CD4-positive, alpha-beta T cell treated with Interleukin-4 for 1 hour (primary cell): Measurements from ENCODE around the gene FBXL13.
"Not testable (repeated sequence)": the region's sequence is repeated elsewhere in the genome, so short reads cannot be mapped to it uniquely, and the experiment has no call there.

Experiments used
- DNase-seq, 2 donors: peaks; one replicate each; pipeline ENCODE4 v3.0.0-alpha.2; 2020 to 2022

FBXL13 gene

DNA sequence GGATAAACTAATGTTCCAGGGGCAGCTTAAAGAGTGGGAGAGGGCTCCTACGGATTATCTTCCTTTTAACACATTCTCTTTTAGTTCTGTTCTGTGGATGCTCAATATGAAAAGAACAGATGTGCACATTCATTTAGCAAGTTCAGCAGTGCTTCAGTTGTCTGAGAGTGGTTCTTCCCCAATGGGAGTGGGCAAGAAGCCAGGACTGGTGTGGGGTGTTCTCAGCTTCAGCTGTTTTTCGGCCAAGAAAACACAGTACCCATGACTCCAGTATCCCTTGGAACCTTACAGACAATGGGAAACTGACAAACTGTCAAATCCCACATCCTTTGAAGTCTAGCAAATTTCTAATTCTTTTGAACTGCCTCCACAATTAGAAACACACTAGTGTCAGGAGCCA is 233.3 kb downstream of the FBXL13 start:
- DNase-seq: no peak

DNA sequence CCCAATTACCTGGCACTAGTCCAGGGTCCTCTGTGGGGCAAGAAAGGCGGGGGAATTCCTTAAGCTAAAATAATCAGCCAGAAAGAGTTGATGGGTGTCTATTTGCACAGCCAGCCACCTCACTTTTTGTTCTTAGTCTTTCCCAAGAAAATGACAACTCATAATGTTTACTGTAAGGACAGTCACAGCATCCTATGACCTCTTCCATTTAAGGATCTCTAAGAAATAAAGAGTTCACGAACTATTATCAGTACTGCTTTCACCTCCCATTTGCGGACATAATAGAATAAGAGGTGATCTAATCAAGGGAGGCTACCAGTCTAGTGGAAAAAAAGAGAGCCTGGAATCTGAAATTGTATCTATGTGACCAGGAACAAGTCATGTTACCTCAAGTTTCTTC is 234.2 kb downstream of the FBXL13 start:
- no peak for DNase-seq

DNA sequence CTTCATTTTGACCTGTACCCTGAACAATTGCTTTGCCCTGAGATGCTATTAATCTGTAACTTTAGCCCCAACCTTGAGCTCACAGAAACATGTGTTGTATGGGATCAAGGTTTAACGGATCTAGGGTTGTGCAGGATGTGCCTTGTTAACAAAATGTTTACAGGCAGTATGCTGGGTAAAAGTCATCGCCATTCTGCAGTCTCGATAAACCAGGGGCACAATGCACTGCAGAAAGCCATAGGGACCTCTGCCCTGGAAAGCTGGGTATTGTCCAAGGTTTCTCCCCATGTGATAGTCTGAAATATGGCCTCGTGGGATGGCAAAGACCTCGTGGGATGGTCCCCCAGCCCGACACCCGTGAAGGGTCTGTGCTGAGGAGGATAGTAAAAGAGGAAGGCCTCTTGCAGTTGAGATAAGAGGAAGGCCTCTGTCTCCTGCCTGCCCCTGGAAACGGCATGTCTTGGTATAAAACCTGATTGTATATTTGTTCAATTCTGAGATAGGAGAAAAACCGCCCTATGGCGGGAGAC is 236.0 kb downstream of the FBXL13 start:
- DNase-seq: not testable (repeated sequence)

DNA sequence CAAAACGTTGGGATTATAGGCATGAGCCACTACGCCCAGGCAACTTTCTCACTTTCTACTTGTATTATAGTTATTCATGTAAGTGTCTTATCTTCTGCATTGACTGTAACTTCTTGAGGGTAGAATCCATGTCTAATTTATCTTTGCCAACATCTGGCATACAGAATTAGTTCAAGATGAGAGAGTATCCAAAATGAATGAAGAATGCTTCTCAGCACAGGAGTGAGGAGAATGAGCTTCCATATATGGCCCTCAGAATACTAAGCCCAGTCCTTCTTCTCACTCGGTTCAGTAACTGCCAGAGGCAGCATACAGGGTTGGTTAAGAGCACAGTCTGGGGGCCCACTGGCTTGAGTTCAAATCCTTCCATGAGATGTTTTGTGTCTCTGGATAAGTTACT is 236.8 kb downstream of the FBXL13 start:
- no peak for DNase-seq

DNA sequence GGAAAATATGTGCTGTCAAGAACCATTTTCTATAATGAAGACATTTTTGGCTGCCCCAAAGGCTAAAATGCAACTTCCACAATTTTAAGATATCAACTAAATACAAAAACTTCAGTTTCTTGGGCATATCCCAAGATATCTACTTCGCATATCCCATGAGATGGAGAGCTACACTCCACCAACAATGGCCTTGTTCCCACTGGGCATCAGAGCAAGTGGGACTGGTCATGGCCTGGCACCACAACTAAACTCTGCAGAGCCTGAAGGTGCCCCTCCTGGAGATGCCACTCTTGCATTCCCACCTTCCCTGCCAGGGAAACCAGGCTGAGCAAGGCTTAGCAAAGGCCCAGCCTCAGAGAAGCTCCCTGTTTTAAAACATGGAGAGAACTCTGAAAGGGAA is 237.6 kb downstream of the FBXL13 start:
- DNase-seq: no peak

DNA sequence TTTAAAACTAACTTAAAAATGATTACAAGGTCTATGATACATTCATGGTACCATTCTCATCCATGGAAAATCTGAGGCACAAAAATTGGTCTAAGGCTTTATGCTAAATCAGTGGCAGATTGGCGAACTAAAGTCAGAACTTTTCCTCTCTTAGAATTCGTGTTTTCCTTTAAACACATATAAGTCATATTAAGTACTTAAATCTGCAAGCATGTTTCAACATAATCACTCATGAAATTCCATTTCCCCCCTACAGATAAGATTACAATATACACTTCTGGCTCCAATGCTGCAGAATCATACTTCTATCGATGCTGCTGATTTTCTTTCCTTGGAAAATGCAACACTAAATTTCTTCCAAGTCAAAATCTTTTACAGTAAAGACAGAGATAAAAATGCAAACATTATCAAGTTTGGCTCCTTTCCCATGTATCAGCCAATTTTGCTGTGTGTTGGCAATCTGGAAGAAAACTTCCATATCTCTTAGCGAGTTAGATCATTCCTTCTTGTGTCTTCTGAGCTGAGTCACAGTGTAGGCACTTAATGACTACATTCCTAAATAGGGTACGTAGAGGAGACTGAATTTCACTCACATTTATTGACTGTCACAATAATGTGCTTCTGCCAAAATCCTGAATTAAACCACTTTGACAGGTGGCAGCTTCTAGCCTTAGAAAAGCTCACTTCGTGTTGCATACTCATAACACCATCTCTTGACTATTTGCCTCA is 238.2 kb downstream of the FBXL13 start:
- DNase-seq: no peak

DNA sequence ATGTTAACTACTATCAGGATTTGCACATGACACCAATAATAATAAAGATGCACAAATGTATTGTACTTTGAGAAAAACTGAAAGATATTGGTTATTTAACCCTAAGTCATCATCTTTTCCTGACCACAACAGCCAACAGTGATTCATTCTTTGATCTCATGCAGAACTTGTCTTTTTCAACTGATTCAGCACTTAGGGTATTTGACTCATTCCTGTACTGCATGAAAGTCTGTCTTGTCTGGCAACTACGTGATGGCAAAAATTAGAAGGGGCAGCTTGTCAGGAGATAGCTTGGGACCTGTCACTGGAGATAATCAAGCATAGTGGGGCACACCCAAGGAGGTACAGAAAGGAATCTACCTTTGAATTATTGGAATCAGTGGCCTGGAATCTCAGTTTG is 239.6 kb downstream of the FBXL13 start:
- no peak for DNase-seq

DNA sequence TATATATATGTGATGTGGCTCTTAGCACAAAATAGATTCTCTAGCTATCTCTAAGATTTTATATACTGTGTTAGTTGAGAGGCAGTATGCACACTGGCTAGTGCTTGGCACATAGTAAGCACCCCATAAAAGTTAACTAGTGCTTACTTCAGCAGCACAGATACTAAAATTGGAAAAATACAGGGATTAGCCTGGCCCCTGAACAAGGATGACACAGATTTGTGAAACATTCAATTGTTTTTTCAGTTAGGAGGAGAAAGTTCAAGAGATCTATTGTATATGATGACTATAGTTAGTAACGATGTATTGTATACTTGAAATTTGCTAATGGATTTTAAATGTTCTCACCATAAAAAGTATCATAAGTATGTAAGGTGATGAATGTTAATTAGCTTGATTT is 240.1 kb downstream of the FBXL13 start:
- no peak for DNase-seq

DNA sequence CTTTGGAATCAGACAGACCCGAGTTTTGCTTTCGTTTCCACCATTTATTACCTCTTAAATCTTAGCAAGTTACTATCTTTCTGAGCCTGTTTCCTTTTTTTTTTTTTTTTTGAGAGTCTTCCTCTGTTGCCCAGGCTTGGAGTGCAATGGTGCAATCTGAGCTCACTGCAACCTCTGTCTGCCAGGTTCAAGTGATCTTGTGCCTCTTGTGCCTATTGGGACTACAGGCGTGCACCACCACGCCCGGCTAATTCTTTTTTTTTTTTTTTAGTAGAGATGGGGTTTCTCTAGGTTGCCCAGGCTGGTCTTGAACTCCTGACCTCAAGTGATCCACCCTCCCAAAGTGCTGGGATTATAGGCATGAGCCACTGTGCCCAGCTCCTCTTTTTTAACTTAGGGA is 241.3 kb downstream of the FBXL13 start:
- DNase-seq: no peak

DNA sequence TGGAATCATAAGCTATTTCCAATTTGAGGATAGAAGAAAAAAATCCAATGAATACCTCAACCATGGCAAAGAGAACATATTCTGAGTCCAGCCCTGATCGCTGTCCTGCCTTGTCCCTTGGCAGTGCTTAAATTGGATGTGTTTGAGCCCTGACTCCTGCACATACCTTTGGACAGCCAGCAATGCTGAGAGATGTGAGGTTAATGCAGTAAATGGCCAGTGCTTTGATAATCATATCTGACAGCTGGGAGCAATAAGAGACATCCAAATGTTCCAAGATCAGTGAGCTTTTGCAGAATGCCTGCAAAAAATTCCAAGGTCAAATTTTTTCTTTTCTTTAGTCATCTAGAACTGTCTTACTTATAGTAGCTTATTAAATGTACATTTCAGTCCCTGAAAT is 241.9 kb downstream of the FBXL13 start:
- DNase-seq: no peak

DNA sequence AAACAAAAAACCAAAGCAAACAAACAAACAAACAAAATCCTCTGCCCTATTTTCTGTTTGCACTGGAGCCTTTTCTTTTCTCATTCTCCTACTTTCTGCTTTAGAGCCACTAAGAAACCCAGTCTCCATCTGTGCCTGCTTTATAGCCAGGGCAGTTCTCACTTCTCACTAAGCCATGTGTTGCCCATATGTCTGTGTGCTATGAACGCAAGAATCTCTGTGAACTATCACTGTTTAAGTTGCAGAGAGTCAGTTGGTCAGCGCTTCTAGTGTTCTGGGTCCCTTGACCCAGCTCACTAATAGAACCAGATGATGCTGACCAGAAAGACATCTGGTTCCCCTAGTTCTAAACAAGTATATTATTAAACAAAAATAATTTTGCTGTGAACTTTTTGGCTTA is 244.4 kb downstream of the FBXL13 start:
- no peak for DNase-seq

DNA sequence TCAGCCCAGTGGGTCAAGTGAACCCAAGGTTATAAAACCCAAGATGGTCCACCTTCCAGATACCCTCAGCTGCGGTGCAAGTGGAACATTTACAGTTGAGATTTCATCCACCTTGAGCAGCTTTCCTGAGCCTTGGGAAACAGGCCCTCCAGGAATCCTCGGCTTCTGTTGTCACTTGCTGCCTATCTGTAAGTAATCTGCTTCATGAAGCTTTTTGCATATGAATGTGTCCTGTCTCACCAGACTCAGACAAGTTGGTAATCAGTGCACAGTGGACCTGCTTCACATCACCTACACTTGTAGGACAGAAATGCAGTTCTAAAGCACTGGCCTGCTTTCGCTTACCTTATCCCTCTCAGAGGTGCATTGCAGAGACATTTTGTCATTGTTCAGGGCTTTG is 245.5 kb downstream of the FBXL13 start:
- DNase-seq: no peak

DNA sequence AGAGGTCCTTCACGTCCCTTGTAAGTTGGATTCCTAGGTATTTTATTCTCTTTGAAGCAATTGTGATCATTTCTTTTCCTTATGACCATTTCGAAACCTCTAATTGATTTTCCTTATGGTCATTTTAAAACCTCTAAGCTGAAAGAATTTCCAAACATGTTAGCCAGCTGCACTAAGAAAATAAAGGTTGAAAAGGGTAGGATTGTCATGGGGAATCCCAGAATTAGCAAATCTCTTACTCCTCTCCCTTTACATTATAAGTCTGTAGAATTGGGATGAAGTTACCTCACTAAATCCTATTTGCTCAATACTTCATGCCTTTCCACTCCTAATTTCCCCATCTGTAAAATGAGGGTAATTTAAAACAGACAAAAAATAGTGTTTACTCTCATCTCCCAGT is 246.3 kb downstream of the FBXL13 start:
- no peak for DNase-seq

DNA sequence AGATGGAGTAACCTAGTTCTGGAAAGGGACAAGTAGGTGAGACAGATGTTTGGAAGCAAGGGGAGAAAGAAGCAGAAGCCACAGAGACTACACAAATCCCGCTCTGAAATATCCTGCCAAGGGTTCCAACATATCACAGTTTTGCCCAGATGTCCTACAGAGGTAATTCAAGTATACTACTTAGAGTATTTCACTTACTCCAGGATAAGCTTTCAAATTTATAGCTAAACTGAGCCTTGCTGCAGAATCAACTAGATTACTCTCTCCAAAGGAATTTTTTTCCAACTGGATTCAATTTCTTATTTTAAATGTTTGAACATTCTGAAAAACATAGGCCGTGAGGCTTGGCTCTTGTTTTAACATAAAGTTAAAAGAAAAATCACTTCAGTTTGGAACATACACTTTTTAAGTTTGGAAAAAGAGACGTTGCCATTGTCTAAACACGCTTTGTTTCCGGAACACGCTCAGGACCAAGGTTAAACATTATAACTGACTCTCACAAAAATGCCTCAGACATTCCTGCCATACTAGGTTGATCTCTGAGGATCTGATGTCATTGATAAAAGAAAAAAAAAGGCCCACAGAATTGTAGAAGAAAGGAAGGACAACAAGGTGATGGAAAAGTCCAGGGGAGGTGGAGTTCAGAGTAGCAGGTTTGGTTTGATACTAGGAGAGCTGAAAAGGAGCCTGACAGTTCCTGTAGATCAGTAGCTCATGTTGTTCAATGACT is 251.0 kb downstream of the FBXL13 start:
- no peak for DNase-seq

DNA sequence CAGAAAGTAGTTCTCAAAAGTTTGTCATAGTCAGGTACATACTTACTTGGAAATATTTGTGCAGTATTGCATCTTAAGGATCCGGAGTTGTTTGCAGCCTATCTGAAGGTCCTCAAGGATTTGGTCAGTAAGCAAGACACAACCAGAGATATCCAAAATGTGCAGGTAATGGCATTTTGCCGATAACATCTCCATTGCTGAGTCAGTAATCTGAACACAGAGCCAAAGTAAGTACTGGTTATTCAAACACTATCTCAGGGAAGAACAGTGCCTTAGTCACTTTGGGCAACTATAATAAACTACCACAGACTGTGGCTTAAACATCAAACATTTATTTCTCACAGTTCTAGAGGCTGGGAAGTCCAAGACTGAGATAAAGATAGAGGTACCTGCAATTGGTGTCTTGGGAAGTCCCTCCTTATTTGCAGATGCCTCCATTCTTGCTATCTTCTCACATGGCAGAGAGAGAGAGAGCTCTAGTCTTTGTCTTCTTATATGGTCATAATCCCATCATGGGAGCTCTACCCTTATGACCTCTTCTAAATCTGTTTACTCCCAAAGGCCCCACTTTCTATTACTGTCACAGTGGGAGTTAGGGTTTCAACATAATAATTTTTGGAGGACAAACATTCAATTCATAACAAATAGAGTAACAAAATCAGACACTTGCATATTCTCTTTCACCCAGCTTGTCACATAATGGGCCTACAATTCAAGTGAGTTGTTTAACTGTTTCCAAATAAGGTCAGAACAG is 252.4 kb downstream of the FBXL13 start:
- no peak for DNase-seq

DNA sequence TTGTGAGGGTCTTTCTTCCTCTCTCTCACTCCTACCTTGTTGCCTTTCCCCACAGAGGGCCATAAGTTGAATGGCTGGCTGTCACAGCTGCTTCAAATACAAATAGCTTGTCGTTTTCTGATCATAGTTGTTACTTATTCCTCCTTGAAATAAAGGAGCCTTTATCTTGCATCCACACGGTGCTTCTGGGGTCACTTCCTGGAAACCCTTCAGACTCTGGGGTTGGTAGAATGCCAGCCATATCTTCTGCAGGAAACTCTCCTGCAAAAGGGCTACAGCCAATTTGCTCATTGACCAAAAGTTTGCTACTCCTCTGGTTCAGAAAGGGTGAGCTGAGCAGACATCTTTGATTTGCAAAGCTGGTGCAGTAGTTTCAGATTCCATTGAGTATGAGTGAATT is 255.4 kb downstream of the FBXL13 start:
- no peak for DNase-seq

DNA sequence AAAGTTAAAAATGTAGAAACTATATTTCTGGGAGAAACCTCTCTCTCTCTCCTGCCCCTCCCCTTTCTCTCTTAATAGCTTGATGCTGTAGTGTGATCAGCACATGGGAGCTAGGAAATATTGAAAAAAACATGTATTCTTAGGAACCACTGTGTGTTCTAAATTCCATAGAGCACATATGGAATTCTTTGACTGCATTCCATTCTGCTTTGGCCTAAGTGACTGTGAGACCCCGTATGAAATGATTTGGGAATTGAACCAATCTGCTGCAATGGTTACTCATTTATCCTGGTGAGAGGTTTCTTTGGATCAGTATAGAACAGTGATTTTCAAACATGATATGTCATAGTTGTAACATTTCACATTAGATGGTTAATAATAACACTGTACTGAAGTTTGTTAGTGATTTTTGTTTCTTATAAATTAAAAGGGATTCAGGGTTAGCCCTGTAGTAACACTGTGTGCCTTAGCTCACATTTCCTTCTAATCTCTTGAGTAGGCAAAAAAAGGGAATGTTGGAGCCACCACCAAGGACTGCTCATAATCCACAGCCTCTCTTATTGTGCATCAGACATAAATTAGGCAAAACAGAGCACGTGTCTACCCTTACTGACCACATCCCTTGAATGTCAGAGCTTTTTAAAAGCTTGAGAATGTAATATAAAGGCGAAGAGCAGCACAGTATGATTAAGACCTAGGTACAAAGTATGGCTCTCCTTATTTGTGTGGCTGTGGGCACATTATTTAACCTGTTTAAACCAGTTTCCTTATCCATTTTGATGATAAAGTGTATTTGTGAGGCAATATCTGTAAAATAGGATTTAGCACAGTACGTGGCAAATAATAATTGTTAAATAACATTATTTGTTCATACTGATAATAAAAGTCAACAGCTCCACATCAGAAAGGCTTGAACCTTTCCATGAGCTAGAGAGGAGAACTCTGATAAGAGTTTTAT is 256.7 kb downstream of the FBXL13 start:
- DNase-seq: no peak

DNA sequence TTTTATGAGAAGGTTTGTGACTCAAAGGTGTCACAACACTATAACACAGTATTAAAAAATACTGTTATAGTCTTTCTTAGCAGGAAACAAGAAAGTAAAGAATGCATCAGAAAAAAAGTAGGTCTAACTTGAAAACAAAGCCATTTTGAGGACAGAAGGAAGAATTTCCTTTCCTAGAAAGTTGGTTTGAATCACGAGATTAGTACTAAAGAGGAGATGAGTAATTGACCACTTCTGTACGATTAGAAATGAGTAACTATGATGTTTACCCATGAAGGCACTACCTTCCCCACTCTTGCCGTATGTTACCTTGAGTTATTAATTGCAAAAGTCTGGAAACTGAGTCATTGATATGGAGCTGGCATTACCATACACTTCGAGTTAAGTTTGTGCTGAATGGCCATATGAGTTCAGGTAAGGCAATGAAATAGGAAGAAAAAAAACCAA is 260.5 kb downstream of the FBXL13 start:
- no peak for DNase-seq

DNA sequence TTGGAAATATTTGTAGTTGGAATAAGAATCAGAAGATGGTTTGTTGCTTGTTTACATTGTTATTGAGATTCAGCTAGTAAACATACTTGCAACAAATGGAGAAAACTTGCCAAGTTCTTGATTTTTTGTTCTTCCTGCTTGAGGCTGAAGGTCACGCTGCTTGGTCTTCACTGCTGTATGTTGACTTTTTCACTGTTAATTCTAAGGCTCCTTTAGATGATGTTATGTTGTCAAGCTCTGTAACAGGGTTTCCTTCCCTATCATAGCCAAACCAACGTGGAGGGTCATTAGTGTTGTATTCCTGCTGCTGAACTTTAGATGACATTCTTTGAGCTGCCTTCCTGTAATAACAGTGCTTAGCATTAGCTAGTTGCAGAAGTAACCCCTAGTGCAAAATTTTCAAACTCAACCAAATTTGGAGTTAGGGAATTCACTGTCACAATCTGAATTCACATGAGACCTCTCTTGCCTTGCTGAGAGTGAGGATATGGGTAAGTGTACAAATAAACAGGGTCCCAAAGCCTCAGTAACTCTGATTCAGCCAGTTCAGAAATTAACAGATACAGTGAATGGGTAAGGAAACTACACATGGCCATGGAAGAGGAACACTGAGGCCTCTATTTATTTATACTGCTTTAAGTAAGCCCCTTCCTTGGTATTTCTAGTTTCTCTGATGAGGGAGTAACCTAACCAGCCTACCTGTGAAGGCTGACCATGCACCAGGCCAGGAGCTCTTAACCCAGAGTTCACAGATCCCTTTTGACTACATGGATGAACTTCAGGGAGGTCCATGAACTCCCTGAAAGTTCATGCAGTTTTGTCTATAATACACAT is 261.2 kb downstream of the FBXL13 start:
- DNase-seq: no peak

DNA sequence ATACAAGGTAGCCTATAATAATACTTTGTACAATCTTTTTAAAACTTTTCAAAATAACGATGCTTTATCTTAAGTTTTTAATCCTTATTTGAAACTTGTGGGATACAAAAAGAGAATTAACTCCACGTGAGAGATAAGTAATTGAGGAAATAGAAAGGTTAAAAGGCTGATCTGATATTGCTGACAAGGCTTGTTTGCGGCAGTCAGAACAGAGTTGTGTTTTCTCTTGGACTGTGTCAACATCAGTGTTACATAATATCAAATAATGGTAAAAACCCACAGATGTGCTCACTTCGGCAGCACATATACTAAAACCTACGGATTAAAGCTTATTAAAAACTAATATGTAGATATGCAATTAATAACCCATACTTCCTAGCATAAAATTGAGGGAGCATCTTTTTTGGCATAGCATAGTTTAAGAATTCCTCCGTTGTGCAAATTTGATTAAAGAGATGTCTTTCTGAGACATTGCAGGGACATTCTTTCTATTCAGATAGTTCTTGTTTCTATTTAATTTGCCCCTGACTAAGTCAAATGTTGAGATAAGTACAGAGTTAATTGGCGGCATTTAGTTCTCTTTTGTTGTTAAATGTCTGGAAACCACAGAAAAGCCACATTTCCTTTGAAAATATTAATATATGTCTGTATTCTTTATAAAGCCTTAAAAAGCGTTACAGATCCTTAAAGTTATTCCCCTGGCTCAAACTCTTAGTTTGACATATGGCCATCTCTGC is 262.5 kb downstream of the FBXL13 start:
- no peak for DNase-seq

DNA sequence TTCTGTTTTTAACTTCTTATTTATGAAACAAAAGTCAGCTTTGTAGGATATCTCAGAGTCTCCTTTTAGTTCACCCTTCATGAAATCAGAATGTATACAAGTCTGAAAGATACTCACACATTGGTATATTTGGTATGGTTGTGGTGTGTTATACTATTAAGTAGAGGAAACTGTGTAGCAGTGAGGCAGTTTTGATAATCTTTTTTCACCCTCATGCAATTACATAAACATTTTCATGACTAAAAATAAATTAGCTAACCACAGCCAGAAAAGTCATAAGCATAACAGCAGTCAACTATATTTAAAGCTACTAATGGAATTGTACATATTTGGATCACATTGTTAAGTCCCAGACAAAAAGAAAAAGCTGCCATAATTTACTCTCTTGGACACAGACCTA is 263.7 kb downstream of the FBXL13 start:
- no peak for DNase-seq
